SK-N-SH (cell line): Measurements from ENCODE around the gene DOK6.

ENCODE experiments used
- CTCF ChIP-seq: fragments of 200-600 bp; sonication (generic); IDR thresholded peaks from 2 replicates; pipeline ENCODE4 v1.6.1; 2017; ENCODE audit warnings: antibody characterized with exemption, mild to moderate bottlenecking, moderate library complexity
- RAD21 ChIP-seq: IDR thresholded peaks from 2 replicates; pipeline ENCODE4 v1.6.1; 2012; ENCODE audit warnings: mild to moderate bottlenecking, low read length
- SIN3A ChIP-seq: IDR thresholded peaks from 2 replicates; pipeline ENCODE4 v1.6.1; 2012; ENCODE audit warnings: low read depth, mild to moderate bottlenecking, low read length, moderate library complexity, borderline replicate concordance
- USF2 ChIP-seq: fragments of 150-350 bp; IDR thresholded peaks from 2 replicates; pipeline ENCODE4 v1.6.1; 2017; ENCODE audit warnings: antibody characterized with exemption, low read length, low read depth, borderline replicate concordance
- YY1 ChIP-seq: IDR thresholded peaks from 2 replicates; pipeline ENCODE4 v1.4.0; 2012; ENCODE audit warnings: low read depth, mild to moderate bottlenecking
- TF ChIP-seq, protein P1 (sequence below): IDR thresholded peaks from 2 replicates; pipeline ENCODE4 v1.4.0; 2012; ENCODE audit warnings: low read depth, borderline replicate concordance

DNA sequence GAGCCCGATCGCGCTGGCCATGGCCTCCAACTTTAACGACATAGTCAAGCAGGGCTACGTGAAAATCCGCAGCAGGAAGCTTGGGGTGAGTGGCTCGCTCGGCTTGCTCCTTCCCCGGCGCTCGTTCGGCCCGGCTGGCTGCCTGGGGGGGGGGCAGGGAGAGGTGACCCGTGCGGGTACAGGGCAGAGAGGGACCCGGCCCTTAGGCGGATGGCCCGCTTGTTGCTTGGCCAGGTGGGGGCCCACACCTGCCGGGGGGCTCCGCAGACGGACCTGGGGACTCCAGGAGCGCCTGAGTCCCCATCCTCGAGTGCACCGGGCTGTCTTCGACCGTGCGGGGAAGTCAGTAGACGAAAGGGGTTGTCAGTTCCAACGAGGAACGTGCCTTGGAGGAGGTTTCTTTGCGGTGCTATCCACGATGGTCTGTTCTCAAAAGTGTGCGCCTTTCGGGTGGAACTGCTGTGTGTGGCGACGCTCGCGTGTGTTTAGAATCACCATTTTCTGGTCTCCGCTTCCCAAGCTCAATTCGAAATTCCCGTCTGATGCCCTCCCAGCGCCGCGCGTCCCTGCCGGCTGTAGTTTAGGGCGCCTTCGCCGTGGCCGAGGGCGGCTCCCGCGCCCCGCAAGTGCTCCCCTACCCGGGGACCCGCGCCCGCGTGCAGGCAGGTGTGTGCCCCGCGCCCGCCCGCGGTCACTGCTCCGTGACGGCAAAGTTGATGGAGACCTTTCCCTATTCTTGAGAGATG is 711 bp downstream of the DOK6 start:
- no peak for TF ChIP-seq YY1
- TF ChIP-seq, protein P1, sequence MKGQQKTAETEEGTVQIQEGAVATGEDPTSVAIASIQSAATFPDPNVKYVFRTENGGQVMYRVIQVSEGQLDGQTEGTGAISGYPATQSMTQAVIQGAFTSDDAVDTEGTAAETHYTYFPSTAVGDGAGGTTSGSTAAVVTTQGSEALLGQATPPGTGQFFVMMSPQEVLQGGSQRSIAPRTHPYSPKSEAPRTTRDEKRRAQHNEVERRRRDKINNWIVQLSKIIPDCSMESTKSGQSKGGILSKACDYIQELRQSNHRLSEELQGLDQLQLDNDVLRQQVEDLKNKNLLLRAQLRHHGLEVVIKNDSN, result no peak
- no peak for TF ChIP-seq CTCF
- no peak for TF ChIP-seq SIN3A
- no peak for TF ChIP-seq RAD21
- TF ChIP-seq USF2, result no peak
